Psoas muscle (tissue), 8 donors: ENCODE measurements around the gene ATP1B1. TPM values are rescaled to one million over a fixed set of nuclear protein-coding genes. Genes with fewer than 3 reads are reported as not detected.

Source experiments
- ATAC-seq, 4 donors: fragments of 200-7000 bp; cut with Tn5 transposase; one replicate each; pipeline ENCODE4 v1.9.1; 2020; ENCODE audit warnings: moderate library complexity in 3 of 4, mild to moderate bottlenecking in 2 of 4
- DNase-seq, 2 donors: peaks; one replicate each; pipeline ENCODE4 v3.0.0-alpha.2; 2020
- H3K27ac ChIP-seq: fragments of 200-600 bp; one replicate; pipeline ENCODE4 v1.8.0; 2022
- H3K27me3 ChIP-seq, 3 donors: fragments of 200-600 bp in 1 of 3; one replicate each; pipeline versions ENCODE4 v1.6.1 to v1.8.0; 2013 to 2022; ENCODE audit warnings: low read length in 2 of 3, mild to moderate bottlenecking in 2 of 3, moderate library complexity in 1 of 3; ENCODE audit not compliant: insufficient read depth in 3 of 3
- H3K36me3 ChIP-seq, 2 donors: fragments of 200-600 bp in 1 of 2; one replicate each; pipeline versions ENCODE4 v1.6.1 to v1.8.0; 2013 to 2022; ENCODE audit warnings: low read depth in 1 of 2, mild to moderate bottlenecking in 1 of 2, moderate library complexity in 1 of 2; ENCODE audit not compliant: insufficient read depth in 1 of 2
- H3K4me1 ChIP-seq: fragments of 200-600 bp; one replicate; pipeline ENCODE4 v1.8.0; 2022
- H3K4me3 ChIP-seq: fragments of 200-600 bp; one replicate; pipeline ENCODE4 v1.8.0; 2022; ENCODE audit warnings: mild to moderate bottlenecking
- H3K9me3 ChIP-seq: fragments of 200-600 bp; one replicate; pipeline ENCODE4 v1.8.0; 2022
- WGBS, 3 donors: extraction: QIAGEN DNeasy Blood & Tissue Kit; methylation state at CpG; one replicate each; pipeline versions ENCODE4 v1.1.6 to v1.1.7; 2013; 5-methylcytosine and 5-hydroxymethylcytosine counted together
- intact Hi-C, 2 donors: fragments of 100-400 bp; cut with DNase I; formaldehyde crosslinking; loops; one replicate each; pipeline versions ENCODE4 v1.11.0 to v1.14.2; 2022
- polyA plus RNA-seq, 3 donors: library from polyadenylated mRNA; stranded (reverse); fragments of 200-250 nt; gene quantifications; one replicate each; pipeline ENCODE4 v1.2.3, GENCODE V29; 2013
- total RNA-seq, 4 donors: library from RNA; stranded (reverse); fragmentation: NEBNext Ultra II Directional in 2 of 4; extraction: Animal tissue kit (Norgen Biotek cat#: 25700) in 2 of 4; gene quantifications; one replicate each; pipeline versions ENCODE4 v1.2.1 to v1.2.4, GENCODE V29; 2021 to 2023
- TF ChIP-seq, protein P1 (sequence below): fragments of 200-600 bp; IDR thresholded peaks from one replicate; pipeline ENCODE4 v1.8.0; 2022; ENCODE audit warnings: antibody characterized with exemption
- donor health status: healthy with polysubstance abuse.
- donor health status: DM: no; HTN: no; CAD: no; lungs with moderate emphysema.
- donor health status: Bipolar disorder and iron deficiency.
- donor health status: healthy.
- donor health status: DM: yes; HTN: yes; CAD: no.
- donor health status: DM: no; HTN: no; CAD: no.
- donor health status: DM: no; HTN: no; CAD: no.
- donor health status: DM: yes; HTN: yes; CAD: no.

ATP1B1 gene
- total and polyA plus RNA-seq, 7 donors = 176 to 1,098 (median 290) TPM

DNA sequence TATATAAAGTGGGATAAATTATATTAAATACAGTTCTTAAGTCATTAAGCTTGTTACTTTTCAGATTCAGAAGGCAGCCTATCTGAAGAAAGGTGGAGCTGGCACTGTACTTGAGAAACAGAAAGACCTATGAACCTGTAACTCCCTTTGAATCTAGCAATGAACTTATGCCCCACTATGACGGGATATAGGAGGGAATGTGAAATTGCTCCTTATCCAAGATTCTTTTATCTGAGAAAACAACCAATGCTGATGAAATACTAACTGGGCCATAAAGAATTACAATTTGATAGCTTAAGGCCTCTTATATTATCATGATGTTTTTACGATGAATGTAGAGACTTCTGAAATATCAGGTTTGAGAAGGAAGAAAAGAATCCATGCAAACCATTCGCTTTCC, 50.1 kb downstream of the ATP1B1 start:
- peaks cover 6% of the 10 kb centered on the region for H3K4me1 ChIP-seq
- intact Hi-C loops = loop anchor here in 1 of 2 donors (10.0 kb wide), 1 partner anchor 188 kb away; no protein-coding TSS in a partner anchor
- WGBS, 3 donors = 72 to 85% (median 81%) methylated on average over 3 of the region's 3 CpGs
- no peaks in the 10 kb centered on the region for H3K27me3 ChIP-seq
- DNase-seq (no peak), ATAC-seq (no peak)
- no peaks in the 10 kb centered on the region for H3K36me3 ChIP-seq
- no peak overlapping the region for H3K4me3 ChIP-seq
- H3K27ac ChIP-seq = no peak overlapping the region
- no peaks in the 10 kb centered on the region for H3K9me3 ChIP-seq
- TF ChIP-seq, protein P1, sequence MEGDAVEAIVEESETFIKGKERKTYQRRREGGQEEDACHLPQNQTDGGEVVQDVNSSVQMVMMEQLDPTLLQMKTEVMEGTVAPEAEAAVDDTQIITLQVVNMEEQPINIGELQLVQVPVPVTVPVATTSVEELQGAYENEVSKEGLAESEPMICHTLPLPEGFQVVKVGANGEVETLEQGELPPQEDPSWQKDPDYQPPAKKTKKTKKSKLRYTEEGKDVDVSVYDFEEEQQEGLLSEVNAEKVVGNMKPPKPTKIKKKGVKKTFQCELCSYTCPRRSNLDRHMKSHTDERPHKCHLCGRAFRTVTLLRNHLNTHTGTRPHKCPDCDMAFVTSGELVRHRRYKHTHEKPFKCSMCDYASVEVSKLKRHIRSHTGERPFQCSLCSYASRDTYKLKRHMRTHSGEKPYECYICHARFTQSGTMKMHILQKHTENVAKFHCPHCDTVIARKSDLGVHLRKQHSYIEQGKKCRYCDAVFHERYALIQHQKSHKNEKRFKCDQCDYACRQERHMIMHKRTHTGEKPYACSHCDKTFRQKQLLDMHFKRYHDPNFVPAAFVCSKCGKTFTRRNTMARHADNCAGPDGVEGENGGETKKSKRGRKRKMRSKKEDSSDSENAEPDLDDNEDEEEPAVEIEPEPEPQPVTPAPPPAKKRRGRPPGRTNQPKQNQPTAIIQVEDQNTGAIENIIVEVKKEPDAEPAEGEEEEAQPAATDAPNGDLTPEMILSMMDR = no peak

GRCh38 chr1:169160845-169161495, 54.5 kb downstream of the ATP1B1 start:
- TF ChIP-seq, protein P1 = no peak
- no peak for ATAC-seq
- 67 to 89% (median 79%) methylated on average over 3 of the region's 3 CpGs for WGBS, 3 donors

DNA sequence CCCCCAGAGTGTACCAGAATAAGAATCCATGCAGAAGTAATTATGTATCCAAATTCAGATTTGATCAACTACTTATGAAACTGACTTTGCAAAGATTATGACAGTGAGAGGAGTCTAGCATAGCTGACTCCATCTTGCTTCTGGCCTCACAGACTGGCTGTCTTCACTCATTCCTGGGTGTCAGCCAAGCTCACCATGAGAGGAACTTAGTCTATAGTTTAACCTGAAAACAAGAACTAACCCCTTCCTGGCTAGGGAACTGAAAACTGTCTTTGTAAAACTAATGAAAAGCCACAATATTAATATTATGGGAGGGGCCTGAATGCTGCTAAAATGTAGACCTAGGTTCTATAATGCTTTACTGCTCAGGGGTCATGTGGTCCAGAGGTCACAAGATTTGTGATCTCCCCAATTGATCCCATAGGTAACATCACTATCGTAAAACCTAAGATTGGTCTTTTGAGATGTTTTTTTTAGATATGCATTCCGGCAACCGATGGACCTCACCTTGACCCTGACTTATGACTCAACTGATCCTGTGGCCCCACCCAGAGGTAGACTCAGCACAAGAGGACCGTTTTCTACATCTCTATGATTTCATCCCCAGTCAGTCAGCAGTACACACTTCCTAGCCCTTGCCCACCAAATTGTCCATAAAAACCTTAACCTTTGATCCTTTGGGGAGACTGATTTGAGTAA, 55.2 kb downstream of the ATP1B1 start:
- intact Hi-C loops = no loop called here
- H3K4me1 ChIP-seq = peaks cover 6% of the 10 kb centered on the region
- ATAC-seq (peak in 1 of 4 donors; percentile 30), DNase-seq (no peak)
- H3K27me3 ChIP-seq = no peaks in the 10 kb centered on the region
- H3K36me3 ChIP-seq = no peaks in the 10 kb centered on the region
- TF ChIP-seq, protein P1 = no peak
- no peak overlapping the region for H3K27ac ChIP-seq
- H3K9me3 ChIP-seq = no peaks in the 10 kb centered on the region
- no peak overlapping the region for H3K4me3 ChIP-seq
- WGBS, 3 donors = 87 to 90% (median 90%) methylated on average over 4 of the region's 4 CpGs

More at GRCh38 chr1:169160845-169161495, 54.5 kb downstream of the ATP1B1 start:
- no peaks in the 10 kb centered on the region for H3K36me3 ChIP-seq
- intact Hi-C loops = no loop called here
- H3K27me3 ChIP-seq = no peaks in the 10 kb centered on the region
- H3K4me1 ChIP-seq = peaks cover 6% of the 10 kb centered on the region
- H3K27ac ChIP-seq = no peak overlapping the region
- H3K9me3 ChIP-seq = no peaks in the 10 kb centered on the region
- no peak for DNase-seq
- H3K4me3 ChIP-seq = no peak overlapping the region

DNA sequence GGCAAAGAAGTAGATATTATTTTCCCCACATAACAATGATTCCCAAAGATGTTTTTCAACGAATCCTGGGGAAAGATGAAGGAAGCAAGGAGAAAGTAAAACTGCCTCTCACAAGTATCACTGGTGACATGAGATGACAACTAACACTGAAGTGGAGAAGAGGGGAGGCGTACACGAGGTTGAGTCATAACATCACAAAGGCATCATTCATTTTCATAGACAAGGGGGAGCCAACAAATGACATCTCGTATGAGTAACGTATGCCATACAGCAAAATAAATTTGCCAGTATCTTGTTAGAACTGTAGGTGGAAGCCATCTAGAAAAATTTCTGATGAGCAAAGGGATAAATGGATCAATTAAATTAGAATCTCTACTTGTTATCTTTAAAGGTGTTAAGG, 56.6 kb downstream of the ATP1B1 start:
- TF ChIP-seq, protein P1 = no peak
- WGBS, 3 donors = 76 to 80% (median 78%) methylated on average over 5 of the region's 5 CpGs
- intact Hi-C loops = no loop called here
- DNase-seq (no peak), ATAC-seq (no peak)
- peaks cover 6% of the 10 kb centered on the region for H3K4me1 ChIP-seq
- H3K27ac ChIP-seq = no peak overlapping the region
- H3K27me3 ChIP-seq = no peaks in the 10 kb centered on the region
- no peaks in the 10 kb centered on the region for H3K9me3 ChIP-seq
- no peaks in the 10 kb centered on the region for H3K36me3 ChIP-seq
- no peak overlapping the region for H3K4me3 ChIP-seq
